HG03095 (cell line): ENCODE results near the gene MAP3K21.
A peak's percentile ranks its signal among the peaks of the same experiment; 100 is the strongest.

Source experiments
- ATAC-seq: cut with Tn5 transposase; IDR thresholded peaks from one replicate; pipeline ENCODE4 v1.9.1; 2021; ENCODE audit warnings: moderate library complexity; ENCODE audit not compliant: unreplicated experiment

The MAP3K21 gene

DNA sequence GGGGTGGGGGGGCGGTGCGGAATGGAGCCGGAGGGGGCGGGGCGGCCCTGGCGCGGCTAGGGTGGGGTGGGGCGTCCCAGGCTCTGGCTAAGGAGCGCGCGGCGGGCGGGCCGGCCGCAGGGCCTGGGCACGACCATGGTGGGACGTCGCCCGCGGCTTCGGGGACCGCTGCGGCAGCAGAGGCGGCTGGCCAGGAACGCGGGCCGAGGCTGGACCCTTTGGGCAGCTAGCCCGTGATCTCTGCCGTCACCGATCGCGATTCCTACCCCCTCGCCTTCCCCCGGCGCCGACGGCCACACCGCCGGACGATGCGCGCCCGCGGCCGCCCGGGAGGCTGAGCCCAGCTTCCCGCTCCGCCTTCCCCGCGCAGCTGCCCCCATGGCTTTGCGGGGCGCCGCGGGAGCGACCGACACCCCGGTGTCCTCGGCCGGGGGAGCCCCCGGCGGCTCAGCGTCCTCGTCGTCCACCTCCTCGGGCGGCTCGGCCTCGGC, at the start of gene MAP3K21:
MAP3K21 (plus strand) TSS at position 74 of the 491 bp plus-strand sequence; CDS start at position 379, 305 bp downstream.
- ATAC-seq = peak; percentile 44

DNA sequence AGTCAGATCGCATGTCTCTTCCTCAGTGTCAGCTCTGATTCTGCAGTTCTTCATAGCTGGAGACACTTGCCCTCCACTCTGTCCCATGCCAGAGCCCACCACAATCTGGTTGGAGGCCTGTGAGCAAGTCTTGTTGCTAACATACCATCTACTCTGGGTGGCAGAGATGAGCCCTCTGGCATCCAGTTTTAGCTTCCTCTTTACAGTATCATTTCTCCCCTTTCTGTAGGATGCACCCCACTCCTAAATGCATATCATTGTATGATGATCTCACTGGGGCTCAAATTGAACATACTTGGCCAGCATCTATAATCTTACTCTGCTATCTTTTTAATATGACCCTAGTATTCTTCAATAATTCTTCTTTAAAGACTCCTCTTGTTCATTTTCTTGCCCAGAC, 48.9 kb upstream of the MAP3K21 start:
- no peak for ATAC-seq

- ATAC-seq = no peak
Measured at GRCh38 chr1:233279971-233280370, 47.6 kb upstream of the MAP3K21 start.

DNA sequence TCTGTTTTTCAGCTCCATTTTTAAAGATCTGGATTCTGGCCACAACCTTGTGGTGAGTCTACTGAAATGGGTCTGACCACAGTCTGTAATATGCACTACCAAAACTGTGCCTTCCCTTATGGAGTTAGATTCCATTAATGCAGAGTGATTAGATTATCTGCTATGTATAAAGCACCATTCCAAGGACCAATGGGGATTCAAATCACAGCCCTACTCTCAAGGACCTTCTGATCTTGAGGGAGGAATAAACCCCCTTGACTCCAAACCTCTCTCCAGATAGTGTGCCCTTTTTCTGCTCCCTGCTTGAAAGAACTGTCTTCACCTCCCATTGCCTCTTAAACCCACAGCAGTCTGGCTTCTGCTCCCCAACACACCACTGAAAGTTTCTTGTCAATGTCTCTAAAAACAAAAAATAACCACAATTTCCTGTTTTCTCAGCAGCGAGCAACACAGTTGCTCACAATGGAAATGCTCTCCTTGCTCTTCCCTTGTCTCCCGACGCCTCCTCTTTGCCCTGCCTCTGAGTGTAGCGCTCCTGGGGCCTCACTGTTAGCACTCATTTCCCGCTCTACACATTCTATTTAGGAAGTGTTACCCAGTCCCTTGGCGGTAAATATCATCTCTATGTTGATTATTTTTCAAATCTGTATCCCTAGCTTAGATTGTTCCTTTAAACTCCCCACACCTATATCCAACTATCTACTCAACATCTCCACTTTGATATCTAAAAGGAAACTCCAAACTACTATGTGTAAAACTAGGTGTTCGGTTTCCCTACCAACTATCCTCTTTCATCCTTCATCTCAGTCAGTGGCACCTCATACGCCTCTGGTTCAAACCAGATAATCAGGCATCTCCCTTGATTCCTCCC, 45.6 kb upstream of the MAP3K21 start:
- ATAC-seq = peak; percentile 87

DNA sequence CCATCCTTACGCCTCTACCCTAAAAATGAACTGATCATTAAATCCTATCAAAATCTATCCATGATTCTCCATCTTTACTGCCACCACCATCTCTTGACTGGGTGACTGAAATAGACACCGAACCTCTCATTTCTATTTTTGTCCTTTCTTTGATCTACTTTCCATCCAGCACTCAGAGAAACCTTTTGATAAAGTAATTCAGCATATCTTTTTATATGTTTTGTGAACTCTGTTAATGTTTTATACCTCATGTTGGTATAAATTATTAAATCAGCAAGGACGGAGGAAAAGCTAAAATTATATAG, 45.0 kb upstream of the MAP3K21 start:
- ATAC-seq = no peak

- no peak for ATAC-seq
Measured at GRCh38 chr1:233289676-233290075, 37.8 kb upstream of the MAP3K21 start.

GRCh38 chr1:233290396-233291034, 37.0 kb upstream of the MAP3K21 start:
- no peak for ATAC-seq

DNA sequence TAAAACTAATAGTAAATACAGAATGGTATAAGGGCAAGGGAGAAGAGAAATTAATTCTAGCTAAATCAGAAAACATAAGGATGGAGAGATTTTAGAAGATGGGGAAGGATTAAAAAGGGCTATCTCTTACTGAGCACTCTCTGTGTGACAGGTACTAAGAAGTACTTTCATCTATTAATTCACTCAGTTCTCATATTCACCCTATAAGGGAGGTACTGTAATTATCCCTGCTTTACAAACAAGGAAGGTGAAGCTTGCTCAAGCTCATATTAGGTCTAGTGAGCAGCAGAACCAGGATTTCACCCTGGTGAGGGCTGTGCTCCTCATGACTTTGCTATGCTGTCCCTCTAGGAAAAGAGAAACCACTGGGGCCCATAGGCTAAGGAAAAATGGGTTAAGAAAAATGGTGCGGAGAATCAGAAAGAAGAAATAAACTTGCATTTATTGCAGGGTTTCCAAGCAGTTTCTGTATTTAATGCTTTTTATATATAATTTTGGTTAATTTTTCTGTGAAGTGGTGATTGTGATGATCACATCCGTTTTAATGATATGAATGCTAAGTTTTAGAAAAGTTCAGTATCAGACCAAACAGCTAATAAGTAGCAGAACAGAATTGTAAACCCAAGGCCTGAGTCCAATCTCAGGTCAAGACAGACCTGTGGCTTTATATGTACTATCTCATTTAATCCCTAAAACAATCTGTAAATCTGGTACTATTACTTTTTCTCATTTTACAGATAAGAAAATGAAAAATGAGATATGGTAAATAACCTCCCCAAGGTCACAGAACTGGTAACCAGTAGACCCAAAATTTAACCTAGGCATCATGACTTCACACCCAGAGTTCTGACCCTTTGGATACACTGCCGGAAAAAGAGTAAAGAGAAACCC, 33.7 kb upstream of the MAP3K21 start:
- no peak for ATAC-seq

- peak; percentile 53 for ATAC-seq
Measured at GRCh38 chr1:233294913-233295236, 32.6 kb upstream of the MAP3K21 start.

DNA sequence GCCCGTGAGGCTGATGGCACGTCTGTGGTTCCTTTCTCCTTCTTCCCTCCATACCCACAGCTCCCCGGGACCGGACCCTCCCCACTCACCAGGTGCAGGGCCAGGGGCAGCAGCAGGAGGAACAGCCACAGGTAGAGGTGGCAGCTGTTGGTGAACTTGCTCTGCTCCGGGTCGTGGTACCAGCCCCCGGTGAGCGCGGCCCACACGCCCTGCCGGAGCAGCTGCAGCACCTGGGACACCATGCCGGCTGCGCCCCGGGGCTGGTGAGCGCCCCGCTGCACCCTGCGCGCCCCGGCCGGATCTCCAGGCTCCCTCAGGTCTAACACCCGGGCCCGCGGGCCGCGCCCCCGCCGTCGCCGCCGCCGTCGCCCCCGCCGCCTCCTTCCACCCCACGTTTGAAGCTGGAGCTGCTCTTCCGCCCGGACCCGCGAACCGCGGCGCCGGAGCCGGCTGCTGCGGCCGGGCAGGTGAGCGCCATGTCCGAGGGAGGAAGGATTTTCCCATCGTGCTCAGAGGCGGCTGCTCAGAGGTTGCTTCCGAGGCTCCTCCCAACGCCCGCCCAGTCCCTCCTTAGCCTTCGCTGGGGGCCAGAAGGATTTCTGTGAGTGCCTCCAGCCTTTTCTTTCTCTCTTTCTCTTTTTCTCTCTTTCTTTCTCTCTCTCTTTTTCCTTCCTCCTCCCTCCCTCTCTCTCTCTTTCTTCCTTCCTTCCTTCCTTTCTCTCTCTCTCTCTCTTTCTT, 32.1 kb upstream of the MAP3K21 start, which contains the start of gene PCNX2:
PCNX2 (minus strand) TSS at position 489 of the 738 bp plus-strand sequence; CDS start at position 242, 247 bp downstream.
- peak; percentile 92 for ATAC-seq

- no peak for ATAC-seq
Measured at GRCh38 chr1:233295975-233296322, 31.6 kb upstream of the MAP3K21 start.

- no peak for ATAC-seq
Measured at GRCh38 chr1:233299450-233299849, 28.1 kb upstream of the MAP3K21 start.

DNA sequence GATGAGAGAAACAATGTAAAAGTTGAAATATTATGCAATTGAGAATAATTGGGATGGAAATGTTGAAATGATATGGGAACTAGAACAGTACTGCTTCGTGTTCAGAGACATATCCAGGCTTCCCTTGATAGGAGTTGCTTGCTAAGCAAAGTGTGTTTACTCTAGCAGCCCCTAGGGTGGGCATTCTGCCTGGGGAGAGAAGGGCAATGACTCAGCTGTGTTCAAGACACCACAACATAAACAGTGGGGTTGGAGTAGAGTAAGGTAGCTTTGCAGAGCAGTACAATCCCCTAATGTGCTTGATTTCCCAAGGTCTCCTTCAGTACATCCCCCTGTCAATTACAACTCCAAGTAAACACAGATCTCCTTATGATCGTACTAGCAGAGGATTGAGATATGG, 27.2 kb upstream of the MAP3K21 start:
- ATAC-seq = no peak

DNA sequence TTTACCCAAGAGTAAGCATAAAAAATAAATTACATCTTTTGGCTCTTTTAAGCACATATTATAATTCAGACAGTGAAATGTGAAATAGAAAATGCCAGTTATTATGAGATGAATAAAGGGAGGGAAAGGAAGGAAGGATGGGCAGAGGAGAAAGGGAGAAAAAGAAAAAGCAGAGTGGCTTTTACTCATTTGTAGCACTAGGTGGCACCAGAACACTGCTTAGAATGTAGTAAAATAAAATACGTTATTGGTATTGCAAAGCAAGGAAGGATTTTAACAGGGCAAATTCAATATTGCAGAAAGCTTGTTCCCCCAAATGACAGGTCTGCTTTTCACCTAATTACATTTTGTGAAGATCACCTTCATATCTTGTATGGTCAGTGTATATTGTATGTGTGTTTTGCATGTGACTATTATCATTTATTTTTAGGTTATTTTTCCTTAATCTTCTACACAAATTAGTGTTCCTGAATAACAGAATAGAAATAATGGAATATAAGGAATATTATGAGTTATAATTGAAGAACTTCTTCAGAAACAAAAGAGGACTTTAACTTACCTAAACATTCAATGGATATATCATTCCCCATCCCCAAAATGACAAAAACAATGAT, 22.9 kb upstream of the MAP3K21 start:
- no peak for ATAC-seq

GRCh38 chr1:233313434-233314155, 13.9 kb upstream of the MAP3K21 start:
- no peak for ATAC-seq

- ATAC-seq = no peak
Measured at GRCh38 chr1:233315718-233316301, 11.7 kb upstream of the MAP3K21 start.

DNA sequence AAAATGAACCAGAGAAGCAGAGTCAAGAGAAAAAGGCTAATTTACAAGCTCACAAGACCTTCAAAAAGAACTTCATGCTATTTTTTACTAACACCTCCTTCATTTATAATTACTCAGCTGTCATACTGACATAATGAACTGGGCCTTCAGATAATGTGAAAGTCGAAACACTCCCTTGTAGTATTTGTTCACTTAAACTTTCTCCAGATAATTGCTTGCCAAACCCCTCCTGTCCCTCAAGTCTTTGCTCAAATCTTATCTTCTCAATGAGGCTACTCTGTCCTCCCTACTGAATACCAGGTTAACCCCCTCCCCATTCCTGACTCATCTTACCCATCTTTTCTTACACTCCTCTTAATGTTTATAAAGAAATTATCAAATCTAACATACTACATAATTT, 11.1 kb upstream of the MAP3K21 start:
- no peak for ATAC-seq

- ATAC-seq = no peak
Measured at GRCh38 chr1:233319272-233319671, 8.3 kb upstream of the MAP3K21 start.

DNA sequence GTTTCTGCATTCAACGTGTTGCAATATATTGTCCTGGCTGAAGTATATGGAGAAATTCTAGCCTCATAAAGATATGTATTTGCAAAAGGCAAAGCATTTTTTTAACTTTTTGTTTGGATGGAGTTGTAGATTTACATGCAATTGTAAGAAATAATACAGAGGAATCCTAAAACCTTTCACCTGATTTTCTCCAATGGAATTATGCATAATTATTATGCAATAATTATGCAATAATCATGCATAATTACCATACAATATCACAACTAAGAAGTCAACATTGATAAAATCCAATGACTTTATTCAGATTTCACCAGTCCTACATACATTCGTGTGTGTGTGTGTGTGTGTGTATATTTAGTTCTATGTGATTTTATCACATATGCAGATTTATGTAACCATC, 7.5 kb upstream of the MAP3K21 start:
- no peak for ATAC-seq
